ENCODE measurements around the gene TNRC18. TPM values are rescaled to one million over a fixed set of nuclear protein-coding genes. Genes with fewer than 3 reads are reported as not detected.

Gene TNRC18
- polyA plus RNA-seq, 3 donors, result 0.64 to 49.9 (median 0.70) TPM

- intact Hi-C loops (cut with micrococcal nuclease), result no loop called here
- Mint-ChIP-seq H3K9me3 (peaks cover 0 to 3% (median 0%) of the 10 kb centered on the region in 7 donors), H3K27me3 (ENCODE audit: low read depth in 3 of 3) (no peaks in the 10 kb centered on the region), H3K27ac (peak overlapping the region in 4 of 7 donors; percentile 4 to 70 (median 38)), H3K36me3 (peaks cover 23 to 86% of the 10 kb centered on the region in 2 donors), H3K4me1 (peaks cover 29% of the 10 kb centered on the region), H3K4me3 (no peak overlapping the region)
- Histone ChIP-seq H3K36me3 (replicated peaks in 1 of 2; ENCODE audit: control insufficient read depth in 1 of 2, insufficient read depth in 2 of 2, low read length in 2 of 2) (peaks cover 9 to 51% of the 10 kb centered on the region in 2 donors), H3K4me1 (ENCODE audit: control insufficient read depth in 1 of 2, insufficient read depth in 2 of 2, low read length in 2 of 2) (peaks cover 3 to 6% of the 10 kb centered on the region in 2 donors), H3K4me2 (replicated peaks; ENCODE audit: extremely low read depth, low read length, poor library complexity, severe bottlenecking) (no peak overlapping the region), H3K27ac (ENCODE audit: low read depth in 1 of 2, low read length in 2 of 2) (peak overlapping the region in 1 of 2 donors; percentile 0), H4K20me1 (ENCODE audit: insufficient read depth, low read length) (peaks cover 99% of the 10 kb centered on the region), H3K9ac (ENCODE audit: insufficient read depth, low read length, poor library complexity, severe bottlenecking) (no peak overlapping the region), H2AFZ (ENCODE audit: insufficient read depth, low read depth, low read length, poor library complexity, severe bottlenecking) (no peak overlapping the region), H3K9me3 (replicated peaks in 1 of 2; ENCODE audit: control insufficient read depth in 1 of 2, insufficient read depth in 1 of 2, low read length in 2 of 2) (no peaks in the 10 kb centered on the region), H3K27me3 (ENCODE audit: control insufficient read depth in 2 of 2, insufficient read depth in 2 of 2, low read length in 2 of 2) (no peaks in the 10 kb centered on the region), H3K4me3 (replicated peaks in 1 of 3; ENCODE audit: low read depth in 2 of 3, low read length in 3 of 3) (no peak overlapping the region), H3K79me2 (ENCODE audit: insufficient read depth, low read length) (peaks cover 99% of the 10 kb centered on the region)
- no peak for DNase-seq
- TF ChIP-seq CTCF (IDR thresholded peaks at IDR 0.05), result no peak
- 91% methylated on average over 17 of the region's 24 CpGs for WGBS (ENCODE audit: insufficient coverage)
These were observed 16.4 kb downstream of the TNRC18 start for GRCh38 chr7:5406957-5407945.

GRCh38 chr7:5404421-5404826 is 19.2 kb downstream of the TNRC18 start:
- Histone ChIP-seq H3K4me3 (replicated peaks in 1 of 3; ENCODE audit: low read depth in 2 of 3, low read length in 3 of 3) (no peak overlapping the region), H3K4me2 (replicated peaks; ENCODE audit: extremely low read depth, low read length, poor library complexity, severe bottlenecking) (no peak overlapping the region), H3K79me2 (ENCODE audit: insufficient read depth, low read length) (peaks cover 99% of the 10 kb centered on the region), H3K36me3 (replicated peaks in 1 of 2; ENCODE audit: control insufficient read depth in 1 of 2, insufficient read depth in 2 of 2, low read length in 2 of 2) (peaks cover 9 to 58% of the 10 kb centered on the region in 2 donors), H3K9ac (ENCODE audit: insufficient read depth, low read length, poor library complexity, severe bottlenecking) (no peak overlapping the region), H2AFZ (ENCODE audit: insufficient read depth, low read depth, low read length, poor library complexity, severe bottlenecking) (no peak overlapping the region), H3K9me3 (replicated peaks in 1 of 2; ENCODE audit: control insufficient read depth in 1 of 2, insufficient read depth in 1 of 2, low read length in 2 of 2) (no peaks in the 10 kb centered on the region), H4K20me1 (ENCODE audit: insufficient read depth, low read length) (peaks cover 99% of the 10 kb centered on the region), H3K27ac (ENCODE audit: low read depth in 1 of 2, low read length in 2 of 2) (no peak overlapping the region), H3K27me3 (ENCODE audit: control insufficient read depth in 2 of 2, insufficient read depth in 2 of 2, low read length in 2 of 2) (no peaks in the 10 kb centered on the region), H3K4me1 (ENCODE audit: control insufficient read depth in 1 of 2, insufficient read depth in 2 of 2, low read length in 2 of 2) (peaks cover 3 to 6% of the 10 kb centered on the region in 2 donors)
- H3K9me3 Mint-ChIP-seq, result peaks cover 0 to 8% (median 0%) of the 10 kb centered on the region in 7 donors
- no peak overlapping the region for H3K4me3 Mint-ChIP-seq
- H3K27ac Mint-ChIP-seq, result peak overlapping the region in 3 of 7 donors; percentile 15 to 57 (median 50)
- intact Hi-C loops (cut with micrococcal nuclease), result no loop called here
- H3K27me3 Mint-ChIP-seq (ENCODE audit: low read depth in 3 of 3), result no peaks in the 10 kb centered on the region
- DNase-seq, result no peak
- no peak for TF ChIP-seq CTCF (IDR thresholded peaks at IDR 0.05)
- peaks cover 24% of the 10 kb centered on the region for H3K4me1 Mint-ChIP-seq
- 96% methylated on average over 5 of the region's 8 CpGs for WGBS (ENCODE audit: insufficient coverage)
- peaks cover 26 to 81% of the 10 kb centered on the region in 2 donors for H3K36me3 Mint-ChIP-seq

Measured in CD14-positive monocyte (primary cell).